SK-N-SH (cell line): Measurements from ENCODE around the gene ZNF714. TPM values are rescaled to one million over a fixed set of nuclear protein-coding genes. Genes with fewer than 3 reads are reported as not detected.

Source experiments
- CHD2 ChIP-seq: fragments of 150-350 bp; IDR thresholded peaks from 2 replicates; pipeline ENCODE4 v1.6.1; 2018; ENCODE audit warnings: low read length; ENCODE audit not compliant: partially characterized antibody
- ELF1 ChIP-seq: IDR thresholded peaks from 2 replicates; pipeline ENCODE4 v1.4.0; 2012
- EP300 ChIP-seq, 2 experiments: IDR thresholded peaks; 2 replicates each; pipeline versions ENCODE4 v1.4.0 to v1.6.1; 2012; ENCODE audit warnings: borderline replicate concordance in 1 of 2, low read depth in 1 of 2, low read length in 1 of 2
- EZH2phosphoT487 ChIP-seq: fragments of 200-600 bp; sonication (generic); IDR thresholded peaks from 2 replicates; pipeline ENCODE4 v1.6.1; 2017; ENCODE audit warnings: low read depth, mixed run types, mild to moderate bottlenecking, antibody characterized with exemption, moderate library complexity, borderline replicate concordance
- GABPA ChIP-seq: IDR thresholded peaks from 2 replicates; pipeline ENCODE4 v1.4.0; 2012; ENCODE audit warnings: low read depth, mild to moderate bottlenecking
- GATA2 ChIP-seq: sonication (generic); formaldehyde crosslinking; IDR thresholded peaks from 2 replicates; pipeline ENCODE4 v1.5.0; 2020; ENCODE audit warnings: mild to moderate bottlenecking, missing genetic modification reagents
- NFIC ChIP-seq: IDR thresholded peaks from 2 replicates; pipeline ENCODE4 v1.4.0; 2012; ENCODE audit warnings: borderline replicate concordance
- POLR2AphosphoS5 ChIP-seq: IDR thresholded peaks from 2 replicates; pipeline ENCODE4 v1.6.1; 2012; ENCODE audit warnings: low read depth, low read length
- TAF1 ChIP-seq: IDR thresholded peaks from 2 replicates; pipeline ENCODE4 v1.6.1; 2012; ENCODE audit warnings: low read depth, mild to moderate bottlenecking, low read length, moderate library complexity, borderline replicate concordance
- TCF12 ChIP-seq: IDR thresholded peaks from 2 replicates; pipeline ENCODE4 v1.4.0; 2012
- polyA plus RNA-seq, 3 experiments: library from polyadenylated mRNA; depleted of rRNA; stranded (reverse); fragments of >200 nt; gene quantifications; 2 replicates each; pipeline ENCODE4 v1.2.3, GENCODE V29; 2012
- TF ChIP-seq, protein P1 (sequence below): IDR thresholded peaks from 2 replicates; pipeline ENCODE4 v1.6.1; 2012; ENCODE audit warnings: mild to moderate bottlenecking, low read depth, low read length, moderate library complexity
- TF ChIP-seq, protein P2 (sequence below): IDR thresholded peaks from 2 replicates; pipeline ENCODE4; 2012
- TF ChIP-seq, protein P3 (sequence below): fragments of 200-600 bp; sonication (generic); IDR thresholded peaks from 2 replicates; pipeline ENCODE4 v1.6.1; 2017; ENCODE audit warnings: antibody characterized with exemption, mild to moderate bottlenecking, moderate library complexity
- TF ChIP-seq, protein P4 (sequence below): IDR thresholded peaks from 2 replicates; pipeline ENCODE4 v1.4.0; 2012; ENCODE audit warnings: low read depth, borderline replicate concordance

The ZNF714 gene
- polyA plus RNA-seq, 1 of the 3 experiments (the other 2 are of a cell fraction): 5.4 TPM

- TF ChIP-seq GATA2 (CRISPR knock-in tag) (no peak), CHD2 (no peak), ELF1 (peak; percentile 85), TAF1 (0 out of 2 replicates have a peak, but pooled peaks have one; percentile 47), EP300 (IDR thresholded peaks at IDR 0.05; ENCODE audit: borderline replicate concordance in 1 of 2, low read depth in 1 of 2, low read length in 1 of 2) (no peak), EZH2phosphoT487 (no peak), POLR2AphosphoS5 (peak; percentile 88), NFIC (no peak), GABPA (peak; percentile 75), TCF12 (no peak)
- TF ChIP-seq, protein P1, sequence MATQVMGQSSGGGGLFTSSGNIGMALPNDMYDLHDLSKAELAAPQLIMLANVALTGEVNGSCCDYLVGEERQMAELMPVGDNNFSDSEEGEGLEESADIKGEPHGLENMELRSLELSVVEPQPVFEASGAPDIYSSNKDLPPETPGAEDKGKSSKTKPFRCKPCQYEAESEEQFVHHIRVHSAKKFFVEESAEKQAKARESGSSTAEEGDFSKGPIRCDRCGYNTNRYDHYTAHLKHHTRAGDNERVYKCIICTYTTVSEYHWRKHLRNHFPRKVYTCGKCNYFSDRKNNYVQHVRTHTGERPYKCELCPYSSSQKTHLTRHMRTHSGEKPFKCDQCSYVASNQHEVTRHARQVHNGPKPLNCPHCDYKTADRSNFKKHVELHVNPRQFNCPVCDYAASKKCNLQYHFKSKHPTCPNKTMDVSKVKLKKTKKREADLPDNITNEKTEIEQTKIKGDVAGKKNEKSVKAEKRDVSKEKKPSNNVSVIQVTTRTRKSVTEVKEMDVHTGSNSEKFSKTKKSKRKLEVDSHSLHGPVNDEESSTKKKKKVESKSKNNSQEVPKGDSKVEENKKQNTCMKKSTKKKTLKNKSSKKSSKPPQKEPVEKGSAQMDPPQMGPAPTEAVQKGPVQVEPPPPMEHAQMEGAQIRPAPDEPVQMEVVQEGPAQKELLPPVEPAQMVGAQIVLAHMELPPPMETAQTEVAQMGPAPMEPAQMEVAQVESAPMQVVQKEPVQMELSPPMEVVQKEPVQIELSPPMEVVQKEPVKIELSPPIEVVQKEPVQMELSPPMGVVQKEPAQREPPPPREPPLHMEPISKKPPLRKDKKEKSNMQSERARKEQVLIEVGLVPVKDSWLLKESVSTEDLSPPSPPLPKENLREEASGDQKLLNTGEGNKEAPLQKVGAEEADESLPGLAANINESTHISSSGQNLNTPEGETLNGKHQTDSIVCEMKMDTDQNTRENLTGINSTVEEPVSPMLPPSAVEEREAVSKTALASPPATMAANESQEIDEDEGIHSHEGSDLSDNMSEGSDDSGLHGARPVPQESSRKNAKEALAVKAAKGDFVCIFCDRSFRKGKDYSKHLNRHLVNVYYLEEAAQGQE: no peak
- TF ChIP-seq, protein P2, sequence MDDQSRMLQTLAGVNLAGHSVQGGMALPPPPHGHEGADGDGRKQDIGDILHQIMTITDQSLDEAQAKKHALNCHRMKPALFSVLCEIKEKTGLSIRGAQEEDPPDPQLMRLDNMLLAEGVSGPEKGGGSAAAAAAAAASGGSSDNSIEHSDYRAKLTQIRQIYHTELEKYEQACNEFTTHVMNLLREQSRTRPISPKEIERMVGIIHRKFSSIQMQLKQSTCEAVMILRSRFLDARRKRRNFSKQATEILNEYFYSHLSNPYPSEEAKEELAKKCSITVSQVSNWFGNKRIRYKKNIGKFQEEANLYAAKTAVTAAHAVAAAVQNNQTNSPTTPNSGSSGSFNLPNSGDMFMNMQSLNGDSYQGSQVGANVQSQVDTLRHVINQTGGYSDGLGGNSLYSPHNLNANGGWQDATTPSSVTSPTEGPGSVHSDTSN: peak; percentile 99
- TF ChIP-seq, protein P3, sequence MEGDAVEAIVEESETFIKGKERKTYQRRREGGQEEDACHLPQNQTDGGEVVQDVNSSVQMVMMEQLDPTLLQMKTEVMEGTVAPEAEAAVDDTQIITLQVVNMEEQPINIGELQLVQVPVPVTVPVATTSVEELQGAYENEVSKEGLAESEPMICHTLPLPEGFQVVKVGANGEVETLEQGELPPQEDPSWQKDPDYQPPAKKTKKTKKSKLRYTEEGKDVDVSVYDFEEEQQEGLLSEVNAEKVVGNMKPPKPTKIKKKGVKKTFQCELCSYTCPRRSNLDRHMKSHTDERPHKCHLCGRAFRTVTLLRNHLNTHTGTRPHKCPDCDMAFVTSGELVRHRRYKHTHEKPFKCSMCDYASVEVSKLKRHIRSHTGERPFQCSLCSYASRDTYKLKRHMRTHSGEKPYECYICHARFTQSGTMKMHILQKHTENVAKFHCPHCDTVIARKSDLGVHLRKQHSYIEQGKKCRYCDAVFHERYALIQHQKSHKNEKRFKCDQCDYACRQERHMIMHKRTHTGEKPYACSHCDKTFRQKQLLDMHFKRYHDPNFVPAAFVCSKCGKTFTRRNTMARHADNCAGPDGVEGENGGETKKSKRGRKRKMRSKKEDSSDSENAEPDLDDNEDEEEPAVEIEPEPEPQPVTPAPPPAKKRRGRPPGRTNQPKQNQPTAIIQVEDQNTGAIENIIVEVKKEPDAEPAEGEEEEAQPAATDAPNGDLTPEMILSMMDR: no peak
- TF ChIP-seq, protein P4, sequence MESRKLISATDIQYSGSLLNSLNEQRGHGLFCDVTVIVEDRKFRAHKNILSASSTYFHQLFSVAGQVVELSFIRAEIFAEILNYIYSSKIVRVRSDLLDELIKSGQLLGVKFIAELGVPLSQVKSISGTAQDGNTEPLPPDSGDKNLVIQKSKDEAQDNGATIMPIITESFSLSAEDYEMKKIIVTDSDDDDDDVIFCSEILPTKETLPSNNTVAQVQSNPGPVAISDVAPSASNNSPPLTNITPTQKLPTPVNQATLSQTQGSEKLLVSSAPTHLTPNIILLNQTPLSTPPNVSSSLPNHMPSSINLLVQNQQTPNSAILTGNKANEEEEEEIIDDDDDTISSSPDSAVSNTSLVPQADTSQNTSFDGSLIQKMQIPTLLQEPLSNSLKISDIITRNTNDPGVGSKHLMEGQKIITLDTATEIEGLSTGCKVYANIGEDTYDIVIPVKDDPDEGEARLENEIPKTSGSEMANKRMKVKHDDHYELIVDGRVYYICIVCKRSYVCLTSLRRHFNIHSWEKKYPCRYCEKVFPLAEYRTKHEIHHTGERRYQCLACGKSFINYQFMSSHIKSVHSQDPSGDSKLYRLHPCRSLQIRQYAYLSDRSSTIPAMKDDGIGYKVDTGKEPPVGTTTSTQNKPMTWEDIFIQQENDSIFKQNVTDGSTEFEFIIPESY: no peak
Observed at GRCh38 chr19:21141787-21142464, 59.9 kb downstream of the ZNF714 start, which contains the start of gene ZNF431 (continued).
